Neural progenitor cell (in vitro differentiated cells): ENCODE measurements around the gene GLT8D2.

Experiments used
- CTCF ChIP-seq: fragments of 200-600 bp; sonication (generic); IDR thresholded peaks from 2 replicates; pipeline ENCODE4 v1.5.1; 2017; ENCODE audit warnings: antibody characterized with exemption, mild to moderate bottlenecking
- EZH2 ChIP-seq: fragments of 200-600 bp; sonication (generic); IDR thresholded peaks from 2 replicates; pipeline ENCODE4 v1.6.1; 2017; ENCODE audit warnings: antibody characterized with exemption, mild to moderate bottlenecking, moderate library complexity
- EZH2phosphoT487 ChIP-seq: fragments of 200-600 bp; sonication (generic); IDR thresholded peaks from 2 replicates; pipeline ENCODE4 v1.6.1; 2017; ENCODE audit warnings: antibody characterized with exemption

- TF ChIP-seq CTCF: no peak
- no peak for TF ChIP-seq EZH2
- TF ChIP-seq EZH2phosphoT487: no peak
Observed at GRCh38 chr12:104044158-104044557, 5.8 kb downstream of the GLT8D2 start.
